Panc1 (cell line): ENCODE measurements around the gene STAC. TPM values are rescaled to one million over a fixed set of nuclear protein-coding genes. Genes with fewer than 3 reads are reported as not detected.

Experiments used
- ATAC-seq: fragments of 200-7000 bp; cut with Tn5 transposase; 2 replicates; pipeline ENCODE4 v1.9.1; 2020; ENCODE audit warnings: mild to moderate bottlenecking, moderate library complexity
- BruUV-seq: library from RNA; stranded (reverse); fragments of 400-500 nt; replicated peaks from 2 replicates; lab custom pipeline; 2021; lab: Mats Ljungman, UMichigan
- CTCF ChIA-PET: fragments of 300-600 bp; sonication (Branson Sonifier 250); formaldehyde crosslinking; loops from one replicate; lab custom pipeline; 2022; ENCODE audit warnings: antibody characterized with exemption; lab: Charles Lee
- POLR2A ChIA-PET: fragments of 300-600 bp; sonication (Branson Sonifier 250); formaldehyde crosslinking; loops from one replicate; lab custom pipeline; 2022; ENCODE audit warnings: antibody characterized with exemption; lab: Charles Lee
- DNase-seq: peaks from one replicate; pipeline ENCODE4 v3.0.0-alpha.2; 2010; ENCODE audit warnings: low read depth, low spot score
- H3K27ac ChIP-seq: 2 replicates; pipeline ENCODE4 v1.5.1; 2011; ENCODE audit warnings: mild to moderate bottlenecking, low read length, inconsistent platforms
- H3K27me3 ChIP-seq: fragments of 200-500 bp; sonication (Bioruptor generic); 2 replicates; pipeline ENCODE4 v1.6.0; 2014; ENCODE audit warnings: low read length, inconsistent platforms; ENCODE audit not compliant: control insufficient read depth, insufficient read depth
- H3K36me3 ChIP-seq: fragments of 200-500 bp; sonication (Bioruptor generic); 2 replicates; pipeline ENCODE4 v1.5.1; 2014; ENCODE audit warnings: inconsistent platforms, mild to moderate bottlenecking, low read length, moderate library complexity; ENCODE audit not compliant: control insufficient read depth, insufficient read depth
- H3K4me1 ChIP-seq: 2 replicates; pipeline ENCODE4 v1.5.1; 2011; ENCODE audit warnings: inconsistent platforms, mild to moderate bottlenecking, low read length, moderate library complexity; ENCODE audit not compliant: control insufficient read depth, insufficient read depth
- H3K4me3 ChIP-seq, 2 experiments: 2 replicates each; pipeline ENCODE4 v1.5.1; 2011 to 2012; ENCODE audit warnings: low read depth in 2 of 2, low read length in 2 of 2, mild to moderate bottlenecking in 2 of 2, inconsistent platforms in 1 of 2, moderate library complexity in 1 of 2
- H3K9me3 ChIP-seq: fragments of 200-500 bp; sonication (Bioruptor generic); 2 replicates; pipeline ENCODE4 v1.5.1; 2014; ENCODE audit warnings: low read depth, mild to moderate bottlenecking, inconsistent platforms, low read length, moderate library complexity; ENCODE audit not compliant: control insufficient read depth, insufficient read depth
- CTCF ChIP-seq: fragments of 450-650 bp; IDR thresholded peaks from 2 replicates; pipeline ENCODE4 v1.5.1; 2017; ENCODE audit warnings: mild to moderate bottlenecking
- POLR2AphosphoS5 ChIP-seq: IDR thresholded peaks from 2 replicates; pipeline ENCODE4 v1.6.1; 2012; ENCODE audit warnings: mild to moderate bottlenecking, low read depth, low read length, moderate library complexity
- REST ChIP-seq, 2 experiments: IDR thresholded peaks; 2 replicates each; pipeline ENCODE4 v1.6.1; 2011 to 2012; ENCODE audit warnings: low read depth in 2 of 2, control low read depth in 1 of 2, low read length in 1 of 2, mild to moderate bottlenecking in 1 of 2, moderate library complexity in 1 of 2; ENCODE audit not compliant: insufficient read depth in 1 of 2
- SIN3A ChIP-seq: IDR thresholded peaks from 2 replicates; pipeline ENCODE4 v1.6.1; 2012; ENCODE audit warnings: low read depth, mild to moderate bottlenecking, low read length, moderate library complexity, borderline replicate concordance; ENCODE audit not compliant: insufficient read depth
- TCF7L2 ChIP-seq: IDR thresholded peaks from 2 replicates; pipeline ENCODE4 v1.6.1; 2011; ENCODE audit warnings: mild to moderate bottlenecking, low read depth, low read length, inconsistent platforms
- in situ Hi-C: cut with HindIII; loops from 2 replicates; pipeline ENCODE4 v1.10.0; 2016; ENCODE audit warnings: low sequenced_read_pairs, low pct_unique_long_range_greater_than_20kb
- intact Hi-C: fragments of 100-400 bp; cut with micrococcal nuclease; formaldehyde crosslinking; loops from one replicate; pipeline ENCODE4 v1.10.0; 2022; ENCODE audit not compliant: unreplicated experiment
- total RNA-seq: library from RNA; stranded (reverse); gene quantifications from one replicate; pipeline ENCODE4 v1.2.1, GENCODE V29; 2021; ENCODE audit not compliant: unreplicated experiment

Gene STAC
- total RNA-seq, 1 experiment from 2014 or later, result 18.8 TPM

GRCh38 chr3:36480911-36481648 is 100.8 kb downstream of the STAC start:
- POLR2A ChIA-PET, result no interaction called here
- no peak for TF ChIP-seq SIN3A
- no peak for TF ChIP-seq CTCF
- TF ChIP-seq TCF7L2, result no peak
- TF ChIP-seq REST (IDR thresholded peaks at IDR 0.05; ENCODE audit: insufficient read depth in 1 of 2, low read depth in 2 of 2, low read length in 1 of 2), result no peak
- TF ChIP-seq POLR2AphosphoS5, result no peak
- H3K27me3 ChIP-seq, result no peaks in the 10 kb centered on the region
- intact Hi-C loops, result no loop called here
- in situ Hi-C loops, result no loop called here
- DNase-seq, result no peak
- H3K36me3 ChIP-seq, result no peaks in the 10 kb centered on the region
- H3K4me3 ChIP-seq, result no peak overlapping the region
- no peaks in the 10 kb centered on the region for H3K9me3 ChIP-seq
- H3K4me1 ChIP-seq, result no peaks in the 10 kb centered on the region
- no peak for ATAC-seq
- H3K27ac ChIP-seq, result no peak overlapping the region
- CTCF ChIA-PET, result no interaction called here
- no TSS peak for BruUV-seq

GRCh38 chr3:36482256-36482655 is 102.0 kb downstream of the STAC start:
- Histone ChIP-seq H3K36me3 (no peaks in the 10 kb centered on the region), H3K4me3 (no peak overlapping the region), H3K9me3 (no peaks in the 10 kb centered on the region), H3K27ac (no peak overlapping the region), H3K4me1 (no peaks in the 10 kb centered on the region), H3K27me3 (no peaks in the 10 kb centered on the region)
- no peak for ATAC-seq
- intact Hi-C loops (no loop called here), in situ Hi-C loops (no loop called here)
- ChIA-PET CTCF (no interaction called here), POLR2A (no interaction called here)
- BruUV-seq, result no TSS peak
- TF ChIP-seq CTCF, result no peak
- TF ChIP-seq SIN3A, result no peak
- no peak for TF ChIP-seq REST (IDR thresholded peaks at IDR 0.05; ENCODE audit: insufficient read depth in 1 of 2, low read depth in 2 of 2, low read length in 1 of 2)
- no peak for DNase-seq
